Esophagus muscularis mucosa (tissue), 4 donors: ENCODE data around the gene DISP1. TPM values are rescaled to one million over a fixed set of nuclear protein-coding genes. Genes with fewer than 3 reads are reported as not detected.

ENCODE experiments used
- DNase-seq: peaks from one replicate; pipeline ENCODE4 v3.0.0-alpha.2; 2017; ENCODE audit errors: extremely low spot score
- H3K27ac ChIP-seq, 4 donors: fragments of 200-600 bp; sonication (generic); replicated peaks in 1 of 4; 1 replicate in 3 of 4; 2 replicates in 1 of 4; pipeline ENCODE4 v1.5.1; 2016 to 2019; ENCODE audit warnings: mild to moderate bottlenecking in 1 of 4
- H3K27me3 ChIP-seq, 4 donors: fragments of 200-600 bp; sonication (generic); one replicate each; pipeline versions ENCODE4 v1.5.1 to v1.6.0; 2016 to 2019
- H3K36me3 ChIP-seq, 4 donors: fragments of 200-600 bp; sonication (generic); one replicate each; pipeline ENCODE4 v1.5.1; 2016 to 2019
- H3K4me1 ChIP-seq, 4 donors: fragments of 200-600 bp; sonication (generic); one replicate each; pipeline ENCODE4 v1.5.1; 2016 to 2019
- H3K4me3 ChIP-seq, 4 donors: fragments of 200-600 bp; sonication (generic); 1 replicate in 2 of 4; 2 replicates in 2 of 4; pipeline ENCODE4 v1.5.1; 2016 to 2019; ENCODE audit warnings: mild to moderate bottlenecking in 4 of 4, moderate library complexity in 1 of 4
- H3K9me3 ChIP-seq, 4 donors: fragments of 200-600 bp; sonication (generic); 1 replicate in 3 of 4; 2 replicates in 1 of 4; pipeline ENCODE4 v1.5.1; 2016 to 2019
- EP300 ChIP-seq: sonication (generic); formaldehyde crosslinking; IDR thresholded peaks from one replicate; pipeline ENCODE4 v1.6.1; 2017; ENCODE audit warnings: antibody characterized with exemption
- POLR2A ChIP-seq: fragments of 450-650 bp; IDR thresholded peaks from one replicate; pipeline ENCODE4 v1.6.1; 2017; ENCODE audit warnings: antibody characterized with exemption, moderate library complexity, mild to moderate bottlenecking, low read depth
- POLR2AphosphoS5 ChIP-seq, 2 donors: sonication (generic); formaldehyde crosslinking; IDR thresholded peaks; one replicate each; pipeline ENCODE4 v1.6.1; 2017; ENCODE audit warnings: antibody characterized with exemption in 2 of 2
- WGBS: methylation state at CpG from one replicate; pipeline ENCODE4 v1.1.5; 2018; 5-methylcytosine and 5-hydroxymethylcytosine counted together
- intact Hi-C: fragments of 100-400 bp; cut with DNase I; formaldehyde crosslinking; loops from one replicate; pipeline ENCODE4 v1.15.1; 2023
- total RNA-seq, 4 donors: library from RNA; depleted of rRNA; stranded (reverse); fragments of >200 nt; gene quantifications; one replicate each; pipeline versions ENCODE4 v1.1.0 to v1.2.1, GENCODE V29; 2016
- TF ChIP-seq, protein P1 (sequence below), 3 experiments: fragments of 200-600 bp in 2 of 3; fragments of 450-650 bp in 1 of 3; sonication (generic) in 2 of 3; IDR thresholded peaks; one replicate each; pipeline ENCODE4 v1.5.1; 2017 to 2019; ENCODE audit warnings: antibody characterized with exemption in 3 of 3, mild to moderate bottlenecking in 2 of 3, moderate library complexity in 1 of 3

The DISP1 gene
- total RNA-seq, 4 donors from 2014 or later, result 9.3 to 14.1 (median 10.8) TPM

DNA sequence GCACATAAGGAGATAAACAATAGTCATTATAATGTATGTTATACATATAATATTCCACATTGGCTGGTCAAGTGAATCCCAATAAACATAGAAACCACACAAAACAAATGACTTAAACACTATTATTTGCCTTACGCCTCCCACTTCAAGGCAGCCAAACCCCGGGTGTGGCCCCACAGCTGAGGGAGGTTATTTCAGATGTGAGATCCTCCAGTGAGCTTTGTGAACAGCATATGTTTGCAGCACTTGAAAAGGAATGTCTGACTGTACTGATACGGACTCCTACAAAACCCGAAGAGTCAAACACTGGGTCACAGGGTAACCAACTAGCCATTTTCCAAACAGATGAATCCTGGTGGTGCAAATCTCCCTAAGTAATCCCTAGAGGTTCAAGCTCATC, 27.1 kb upstream of the DISP1 start:
- no peaks in the 10 kb centered on the region for H3K36me3 ChIP-seq
- no peaks in the 10 kb centered on the region for H3K9me3 ChIP-seq
- peaks cover 0 to 8% (median 7%) of the 10 kb centered on the region in 4 donors for H3K4me1 ChIP-seq
- TF ChIP-seq, protein P1, sequence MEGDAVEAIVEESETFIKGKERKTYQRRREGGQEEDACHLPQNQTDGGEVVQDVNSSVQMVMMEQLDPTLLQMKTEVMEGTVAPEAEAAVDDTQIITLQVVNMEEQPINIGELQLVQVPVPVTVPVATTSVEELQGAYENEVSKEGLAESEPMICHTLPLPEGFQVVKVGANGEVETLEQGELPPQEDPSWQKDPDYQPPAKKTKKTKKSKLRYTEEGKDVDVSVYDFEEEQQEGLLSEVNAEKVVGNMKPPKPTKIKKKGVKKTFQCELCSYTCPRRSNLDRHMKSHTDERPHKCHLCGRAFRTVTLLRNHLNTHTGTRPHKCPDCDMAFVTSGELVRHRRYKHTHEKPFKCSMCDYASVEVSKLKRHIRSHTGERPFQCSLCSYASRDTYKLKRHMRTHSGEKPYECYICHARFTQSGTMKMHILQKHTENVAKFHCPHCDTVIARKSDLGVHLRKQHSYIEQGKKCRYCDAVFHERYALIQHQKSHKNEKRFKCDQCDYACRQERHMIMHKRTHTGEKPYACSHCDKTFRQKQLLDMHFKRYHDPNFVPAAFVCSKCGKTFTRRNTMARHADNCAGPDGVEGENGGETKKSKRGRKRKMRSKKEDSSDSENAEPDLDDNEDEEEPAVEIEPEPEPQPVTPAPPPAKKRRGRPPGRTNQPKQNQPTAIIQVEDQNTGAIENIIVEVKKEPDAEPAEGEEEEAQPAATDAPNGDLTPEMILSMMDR (IDR thresholded peaks at IDR 0.05), result no peak
- TF ChIP-seq POLR2AphosphoS5 (IDR thresholded peaks at IDR 0.05) (no peak), EP300 (no peak), POLR2A (no peak)
- 77% methylated on average over 4 of the region's 4 CpGs for WGBS
- intact Hi-C loops, result no loop called here
- no peaks in the 10 kb centered on the region for H3K27me3 ChIP-seq
- H3K27ac ChIP-seq, result no peak overlapping the region
- H3K4me3 ChIP-seq, result no peak overlapping the region
- DNase-seq, result no peak

DNA sequence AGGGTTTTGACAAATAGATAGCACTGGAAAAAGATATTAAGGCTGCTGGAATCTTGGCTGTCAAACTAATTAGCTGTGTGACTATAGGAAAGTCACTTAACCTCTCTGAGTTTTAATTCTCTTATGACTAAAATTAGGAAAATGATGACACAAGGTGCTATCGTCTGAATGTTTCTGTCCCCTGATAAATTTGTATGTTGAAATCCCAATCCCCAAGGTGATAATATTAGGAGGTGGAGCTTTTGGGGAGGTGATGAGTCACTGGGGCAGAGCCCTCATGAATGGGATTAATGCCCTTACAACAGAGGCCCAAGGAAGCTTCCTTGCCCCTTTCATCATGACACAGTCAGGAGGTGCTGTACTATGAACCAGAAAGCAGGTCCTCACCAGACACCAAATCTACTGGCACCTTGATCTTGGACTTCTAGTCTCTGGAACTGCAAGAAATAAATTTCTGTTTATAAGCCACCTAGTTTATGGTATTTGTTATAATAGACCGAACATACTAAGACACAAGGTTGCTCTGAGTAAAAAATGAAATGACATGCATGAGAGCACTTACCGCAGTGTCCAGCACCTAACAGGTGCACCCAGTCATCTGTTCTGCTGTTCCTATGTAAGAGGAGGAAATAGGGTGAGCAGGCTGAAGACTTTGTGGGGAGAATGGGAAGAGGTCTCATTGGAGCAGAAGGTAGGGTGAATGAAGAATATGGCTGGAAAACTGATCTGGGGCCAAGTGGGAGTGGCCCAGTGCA, 26.3 kb upstream of the DISP1 start:
- H3K4me3 ChIP-seq, result no peak overlapping the region
- H3K4me1 ChIP-seq, result peaks cover 0 to 10% (median 8%) of the 10 kb centered on the region in 4 donors
- H3K27me3 ChIP-seq, result no peaks in the 10 kb centered on the region
- TF ChIP-seq EP300 (no peak), POLR2A (no peak), POLR2AphosphoS5 (IDR thresholded peaks at IDR 0.05) (no peak)
- TF ChIP-seq, protein P1 (IDR thresholded peaks at IDR 0.05), result no peak
- H3K9me3 ChIP-seq, result no peaks in the 10 kb centered on the region
- H3K36me3 ChIP-seq, result no peaks in the 10 kb centered on the region
- no peak overlapping the region for H3K27ac ChIP-seq
- 87% methylated on average over 3 of the region's 3 CpGs for WGBS
- no peak for DNase-seq
- intact Hi-C loops, result no loop called here

DNA sequence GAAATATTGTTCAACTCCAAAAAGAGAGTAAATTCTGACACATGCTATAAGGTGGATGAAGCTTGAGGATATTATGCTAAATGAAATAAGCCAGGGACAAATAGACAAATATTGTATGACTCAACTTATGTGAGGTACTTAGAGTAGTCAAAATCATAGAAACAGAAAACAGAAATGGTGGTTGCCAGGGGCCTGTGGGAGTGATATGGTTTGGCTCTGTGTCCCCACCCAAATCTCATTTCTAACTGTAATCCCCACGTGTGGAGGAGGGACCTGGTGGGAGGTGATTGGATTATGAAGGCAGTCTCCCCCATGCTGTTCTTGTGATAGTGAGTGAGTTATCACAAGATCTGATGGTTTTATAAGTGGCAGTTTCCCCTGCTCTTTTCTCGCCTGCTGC, 24.7 kb upstream of the DISP1 start:
- no peaks in the 10 kb centered on the region for H3K36me3 ChIP-seq
- peaks cover 0 to 15% (median 9%) of the 10 kb centered on the region in 4 donors for H3K4me1 ChIP-seq
- no peaks in the 10 kb centered on the region for H3K27me3 ChIP-seq
- TF ChIP-seq POLR2A (no peak), POLR2AphosphoS5 (IDR thresholded peaks at IDR 0.05) (no peak), EP300 (no peak)
- TF ChIP-seq, protein P1 (IDR thresholded peaks at IDR 0.05), result no peak
- no peaks in the 10 kb centered on the region for H3K9me3 ChIP-seq
- intact Hi-C loops, result loop anchor here (5.0 kb wide), 1 partner anchor 332 kb away; no protein-coding TSS in a partner anchor
- no peak overlapping the region for H3K4me3 ChIP-seq
- no peak overlapping the region for H3K27ac ChIP-seq
- DNase-seq, result no peak
- 81% methylated on average over 2 of the region's 2 CpGs for WGBS

DNA sequence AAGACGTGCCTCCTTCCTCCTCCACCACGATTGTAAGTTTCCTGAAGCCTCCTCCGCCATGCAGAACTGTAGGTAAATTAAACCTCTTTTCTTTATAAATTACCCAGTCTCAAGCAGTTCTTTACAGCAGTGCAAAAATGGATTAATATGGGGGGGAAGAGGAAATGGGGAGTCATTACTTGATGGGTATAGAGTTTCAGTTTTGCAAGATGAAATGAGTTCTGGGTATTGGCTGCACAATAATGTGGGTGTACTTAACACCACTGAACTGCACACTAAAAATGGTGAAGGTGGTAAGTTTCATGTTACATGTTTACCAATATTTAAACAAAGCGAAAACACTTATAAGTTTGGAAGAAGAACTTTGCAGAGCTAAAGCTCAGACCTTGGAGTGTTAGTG, 24.3 kb upstream of the DISP1 start:
- no peak for DNase-seq
- 79% methylated on average over 4 of the region's 4 CpGs for WGBS
- Histone ChIP-seq H3K4me3 (no peak overlapping the region), H3K27ac (no peak overlapping the region), H3K36me3 (no peaks in the 10 kb centered on the region), H3K27me3 (no peaks in the 10 kb centered on the region), H3K4me1 (peaks cover 0 to 18% (median 10%) of the 10 kb centered on the region in 4 donors), H3K9me3 (no peaks in the 10 kb centered on the region)
- intact Hi-C loops, result loop anchor here (5.0 kb wide), 1 partner anchor 332 kb away; no protein-coding TSS in a partner anchor
- no peak for TF ChIP-seq POLR2A
- TF ChIP-seq POLR2AphosphoS5 (IDR thresholded peaks at IDR 0.05), result no peak
- TF ChIP-seq, protein P1 (IDR thresholded peaks at IDR 0.05), result no peak
- no peak for TF ChIP-seq EP300
